Right lobe of liver (tissue), 4 donors: Measurements from ENCODE around the gene ADGRD1.

Experiments
- CTCF ChIP-seq, 4 donors: fragments of 200-600 bp in 3 of 4; fragments of 450-650 bp in 1 of 4; IDR thresholded peaks; one replicate each; pipeline versions ENCODE4 v1.5.1 to v1.8.0; 2016 to 2022; ENCODE audit warnings: antibody characterized with exemption in 4 of 4, mild to moderate bottlenecking in 2 of 4
- POLR2A ChIP-seq: fragments of 450-650 bp; IDR thresholded peaks from one replicate; pipeline ENCODE4 v1.6.1; 2017; ENCODE audit warnings: antibody characterized with exemption, mild to moderate bottlenecking
- donor health status: DM: no; HTN: no; CAD: no.
- donor health status: DM: no; HTN: no; CAD: no.
- donor health status: DM: no; HTN: yes; CAD: no.

- no peak for TF ChIP-seq CTCF (IDR thresholded peaks at IDR 0.05)
- TF ChIP-seq POLR2A = no peak
Observed at GRCh38 chr12:131045705-131046460, 92.2 kb downstream of the ADGRD1 start.
